ENCODE measurements around the gene APLP1.
"Not testable (repeated sequence)": the region's sequence is repeated elsewhere in the genome, so short reads cannot be mapped to it uniquely, and the experiment has no call there.

APLP1 gene

DNA sequence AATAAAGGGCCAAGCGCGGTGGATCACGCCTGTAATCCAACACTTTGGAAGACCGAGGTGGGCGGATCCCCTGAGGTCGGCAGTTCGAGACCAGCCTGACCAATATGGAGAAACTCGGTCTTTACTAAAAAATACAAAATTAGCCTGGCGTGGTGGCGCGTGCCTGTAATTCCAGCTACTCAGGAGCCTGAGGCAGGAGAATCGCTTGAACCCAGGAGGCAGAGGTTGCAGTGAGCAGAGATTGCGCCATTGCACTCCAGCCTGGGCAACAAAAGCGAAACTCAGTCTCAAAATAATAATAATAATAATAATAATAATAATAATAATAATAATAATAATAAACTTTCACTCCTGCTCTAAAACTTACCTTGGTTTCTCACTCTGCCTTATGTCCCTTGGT, 42.0 kb downstream of the APLP1 start:
- H3K27me3 ChIP-seq (ENCODE audit: low read depth); DNase-seq (ENCODE audit: low spot score in 2 of 2); H3K9me3 ChIP-seq; H3K4me1 ChIP-seq; H3K36me3 ChIP-seq (replicated peaks); in situ Hi-C loops (cut with MboI; ENCODE audit: low sequenced_read_pairs); H3K4me3 ChIP-seq: not testable (repeated sequence)

DNA sequence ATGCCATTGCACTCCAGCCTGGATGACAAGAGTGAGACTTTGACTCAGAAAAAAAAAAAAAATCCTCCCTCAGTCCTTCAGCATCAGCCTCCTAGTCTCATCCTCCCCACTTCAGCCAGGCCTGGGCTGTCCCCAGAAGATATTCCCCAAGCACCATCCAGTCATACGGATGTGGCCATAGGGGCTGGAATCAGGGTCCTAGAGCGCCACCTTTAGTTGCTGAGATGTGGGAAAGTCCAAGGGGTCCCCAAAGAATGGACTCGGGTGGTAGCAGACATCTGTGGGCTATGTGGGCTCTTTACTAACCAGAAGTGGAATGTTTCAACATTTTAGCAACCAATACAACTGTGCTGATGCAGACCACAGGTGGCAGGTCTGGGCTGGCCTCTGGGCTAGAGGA, 42.8 kb downstream of the APLP1 start:
- Histone ChIP-seq H3K4me1 (no peaks in the 10 kb centered on the region), H3K4me3 (no peak overlapping the region), H3K36me3 (replicated peaks) (no peaks in the 10 kb centered on the region), H3K27me3 (ENCODE audit: low read depth) (no peaks in the 10 kb centered on the region), H3K9me3 (no peaks in the 10 kb centered on the region)
- DNase-seq (ENCODE audit: low spot score in 2 of 2) = no peak
- in situ Hi-C loops (cut with MboI; ENCODE audit: low sequenced_read_pairs) = no loop called here

DNA sequence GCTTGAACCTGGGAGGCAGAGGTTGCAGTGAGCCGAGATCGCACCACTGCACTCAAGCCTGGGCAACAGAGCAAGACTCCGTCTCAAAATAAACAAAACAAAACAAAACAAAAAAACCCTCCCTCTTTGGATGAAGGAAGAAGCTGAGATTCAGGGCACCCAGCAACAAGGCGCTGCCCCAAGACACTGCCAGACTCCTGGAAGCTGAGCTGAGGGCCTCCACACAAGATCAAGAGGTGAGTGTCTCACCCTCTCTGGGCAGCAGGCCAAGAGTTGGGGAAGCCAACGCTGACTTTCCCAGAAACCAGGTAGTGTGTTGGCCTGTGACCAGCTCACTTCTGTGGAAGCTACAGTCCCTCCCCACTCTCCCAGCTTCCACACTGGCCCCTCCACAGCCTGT, 43.4 kb downstream of the APLP1 start:
- Histone ChIP-seq H3K4me1 (no peaks in the 10 kb centered on the region), H3K4me3 (no peak overlapping the region), H3K27me3 (ENCODE audit: low read depth) (no peaks in the 10 kb centered on the region), H3K36me3 (replicated peaks) (no peaks in the 10 kb centered on the region), H3K9me3 (no peaks in the 10 kb centered on the region)
- no peak for DNase-seq (ENCODE audit: low spot score in 2 of 2)
- in situ Hi-C loops (cut with MboI; ENCODE audit: low sequenced_read_pairs) = no loop called here

DNA sequence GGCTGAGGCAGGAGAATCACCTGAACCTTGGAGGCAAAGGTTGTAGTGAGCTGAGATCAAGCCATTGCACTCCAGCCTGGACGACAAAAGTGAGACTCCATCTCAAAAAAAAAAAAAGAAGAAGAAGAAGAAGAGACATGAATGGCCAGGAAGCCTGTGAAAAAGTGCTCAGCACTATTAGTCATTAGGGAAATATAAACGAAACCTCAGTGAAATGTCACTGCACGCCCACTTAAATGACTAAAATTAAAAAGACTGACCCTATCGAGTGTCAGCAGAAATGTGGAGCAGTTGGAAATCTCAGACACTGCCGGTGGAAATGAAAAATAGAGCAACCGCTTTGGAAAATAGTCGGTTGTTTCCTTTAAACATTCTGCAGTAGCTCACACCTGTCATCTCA, 45.2 kb downstream of the APLP1 start:
- H3K27me3 ChIP-seq (ENCODE audit: low read depth) = no peaks in the 10 kb centered on the region
- in situ Hi-C loops (cut with MboI; ENCODE audit: low sequenced_read_pairs) = no loop called here
- H3K4me3 ChIP-seq = no peak overlapping the region
- DNase-seq (ENCODE audit: low spot score in 2 of 2) = no peak
- no peaks in the 10 kb centered on the region for H3K4me1 ChIP-seq
- H3K9me3 ChIP-seq = no peaks in the 10 kb centered on the region
- H3K36me3 ChIP-seq (replicated peaks) = no peaks in the 10 kb centered on the region

DNA sequence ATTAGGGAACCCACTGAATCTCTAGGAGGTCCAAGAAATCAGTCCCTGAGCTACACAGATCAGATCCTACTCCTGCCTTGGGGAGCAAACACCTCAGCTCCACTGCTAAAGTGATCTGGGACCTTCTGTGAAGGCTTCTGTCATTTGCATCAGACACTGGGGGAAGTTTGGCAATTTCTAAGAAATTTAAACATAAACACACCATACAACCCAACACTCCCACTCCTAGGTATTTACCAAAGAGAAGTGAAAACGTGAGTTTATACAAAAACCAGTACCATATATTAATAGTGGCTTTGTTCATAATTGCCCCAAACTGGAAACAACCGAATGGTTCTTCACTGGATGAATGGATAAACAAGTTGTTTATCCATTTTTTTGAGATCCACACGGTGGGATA, 47.1 kb downstream of the APLP1 start:
- in situ Hi-C loops (cut with MboI; ENCODE audit: low sequenced_read_pairs) = no loop called here
- no peaks in the 10 kb centered on the region for H3K9me3 ChIP-seq
- no peak overlapping the region for H3K4me3 ChIP-seq
- no peaks in the 10 kb centered on the region for H3K4me1 ChIP-seq
- H3K27me3 ChIP-seq (ENCODE audit: low read depth) = no peaks in the 10 kb centered on the region
- no peak for DNase-seq (ENCODE audit: low spot score in 2 of 2)
- H3K36me3 ChIP-seq (replicated peaks) = no peaks in the 10 kb centered on the region

DNA sequence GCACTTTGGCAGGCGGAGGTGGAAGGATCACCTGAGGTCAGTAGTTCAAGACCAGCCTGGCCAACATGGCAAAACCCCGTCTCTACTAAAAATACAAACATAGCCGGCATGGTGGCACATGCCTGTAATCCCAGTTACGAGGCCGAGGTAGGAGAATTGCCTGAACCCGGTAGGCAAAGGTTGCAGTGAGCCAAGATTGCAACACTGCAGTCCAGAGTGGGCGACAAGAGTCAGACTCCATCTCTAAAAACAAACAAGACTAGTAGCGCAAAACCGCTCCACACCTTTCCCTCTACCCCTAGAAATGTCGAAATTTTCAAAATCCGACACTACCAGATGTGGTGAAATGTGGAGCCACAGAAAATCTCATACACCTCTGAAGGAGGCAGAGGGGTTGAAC, 50.9 kb downstream of the APLP1 start:
- no peaks in the 10 kb centered on the region for H3K36me3 ChIP-seq (replicated peaks)
- H3K4me3 ChIP-seq = no peak overlapping the region
- H3K4me1 ChIP-seq = no peaks in the 10 kb centered on the region
- peaks cover 7% of the 10 kb centered on the region; the same call in 1 of the 2 replicates for H3K27me3 ChIP-seq (ENCODE audit: low read depth)
- DNase-seq (ENCODE audit: low spot score in 2 of 2) = no peak
- in situ Hi-C loops (cut with MboI; ENCODE audit: low sequenced_read_pairs) = no loop called here
- no peaks in the 10 kb centered on the region for H3K9me3 ChIP-seq

DNA sequence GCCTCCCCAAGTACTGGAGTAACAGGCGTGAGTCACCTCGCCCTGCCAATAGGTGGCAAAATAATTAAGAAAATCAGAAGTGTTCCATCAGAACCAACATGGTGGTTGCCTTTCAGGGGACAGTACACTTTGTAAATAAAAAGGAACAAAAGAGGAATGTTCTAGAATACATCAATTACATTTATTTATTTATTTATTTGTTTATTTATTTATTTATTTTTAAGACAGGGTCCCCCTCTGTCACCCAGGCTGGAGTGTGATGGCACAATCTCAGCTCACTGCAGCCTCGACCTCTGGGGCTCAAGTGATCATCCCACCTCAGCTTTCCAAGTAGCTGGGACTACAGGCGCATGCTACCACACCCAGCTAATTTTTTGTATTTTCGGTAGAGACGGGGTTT, 52.6 kb downstream of the APLP1 start:
- peaks cover 20% of the 10 kb centered on the region for H3K27me3 ChIP-seq (ENCODE audit: low read depth)
- H3K4me1 ChIP-seq = no peaks in the 10 kb centered on the region
- DNase-seq (ENCODE audit: low spot score in 2 of 2) = no peak
- no peak overlapping the region for H3K4me3 ChIP-seq
- in situ Hi-C loops (cut with MboI; ENCODE audit: low sequenced_read_pairs) = no loop called here
- no peaks in the 10 kb centered on the region for H3K9me3 ChIP-seq
- H3K36me3 ChIP-seq (replicated peaks) = no peaks in the 10 kb centered on the region

DNA sequence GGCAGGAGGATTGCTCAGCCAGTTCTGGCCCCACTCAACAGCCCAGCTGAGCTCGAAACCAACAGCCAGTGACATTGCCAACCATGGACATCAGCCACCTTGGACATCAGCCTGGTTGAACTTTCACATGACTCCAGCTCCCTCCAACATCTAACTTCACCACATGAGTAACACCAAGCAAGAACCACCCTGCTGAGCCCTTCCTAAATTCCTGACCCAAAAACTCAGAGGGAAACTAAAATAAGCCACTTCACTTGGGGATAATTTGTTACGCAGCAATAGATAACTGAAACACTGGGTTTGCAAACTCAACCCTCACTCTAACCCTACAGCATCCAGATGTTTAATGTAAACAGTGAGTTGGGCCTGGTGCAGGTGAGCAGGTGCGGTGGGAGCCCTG, 57.1 kb downstream of the APLP1 start:
- Histone ChIP-seq H3K4me1 (no peaks in the 10 kb centered on the region), H3K36me3 (replicated peaks) (no peaks in the 10 kb centered on the region), H3K27me3 (ENCODE audit: low read depth) (peaks cover 20% of the 10 kb centered on the region), H3K4me3 (no peak overlapping the region), H3K9me3 (no peaks in the 10 kb centered on the region)
- DNase-seq (ENCODE audit: low spot score in 2 of 2) = no peak
- in situ Hi-C loops (cut with MboI; ENCODE audit: low sequenced_read_pairs) = no loop called here

DNA sequence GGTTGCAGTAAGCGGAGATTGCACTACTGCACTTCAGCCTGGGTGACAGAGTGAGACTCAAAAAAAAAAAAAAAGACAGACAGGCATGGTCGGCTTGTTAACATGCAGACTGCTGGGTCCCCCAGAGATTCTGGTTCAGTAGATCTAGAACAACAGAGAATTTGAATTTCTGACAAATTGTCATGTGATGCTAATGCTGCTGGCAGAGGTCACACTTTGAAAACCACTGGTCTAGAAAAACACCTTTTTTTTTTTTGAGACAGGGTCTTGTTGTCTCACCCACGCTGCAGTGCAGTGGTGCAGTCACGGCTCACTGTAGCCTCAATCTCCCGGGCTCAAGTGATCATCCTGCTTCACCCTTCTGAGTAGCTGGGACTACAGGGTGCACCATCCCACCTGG, 60.1 kb downstream of the APLP1 start:
- Histone ChIP-seq H3K36me3 (replicated peaks) (no peaks in the 10 kb centered on the region), H3K9me3 (no peaks in the 10 kb centered on the region), H3K4me1 (peaks cover 6% of the 10 kb centered on the region), H3K4me3 (no peak overlapping the region), H3K27me3 (ENCODE audit: low read depth) (peaks cover 20% of the 10 kb centered on the region)
- no peak for DNase-seq (ENCODE audit: low spot score in 2 of 2)
- in situ Hi-C loops (cut with MboI; ENCODE audit: low sequenced_read_pairs) = no loop called here

All from HAP-1 (cell line).